ENCODE measurements around the gene NOTCH2NLA. TPM values are rescaled to one million over a fixed set of nuclear protein-coding genes. Genes with fewer than 3 reads are reported as not detected.
"Not testable (repeated sequence)": the region's sequence is repeated elsewhere in the genome, so short reads cannot be mapped to it uniquely, and the experiment has no call there.

The NOTCH2NLA gene
- total RNA-seq = 94.4 TPM

- DNase-seq = not testable (repeated sequence)
Observed at GRCh38 chr1:146228710-146229477, at the start of gene NOTCH2NLA. NOTCH2NLA (minus strand) TSS chr1:146229021; CDS start chr1:146189337, 39,684 bp downstream.

- DNase-seq = not testable (repeated sequence)
Observed at GRCh38 chr1:146278346-146278745, 49.5 kb upstream of the NOTCH2NLA start.

- not testable (repeated sequence) for DNase-seq
Observed at GRCh38 chr1:146277087-146277486, 48.3 kb upstream of the NOTCH2NLA start.

- not testable (repeated sequence) for DNase-seq
Observed at GRCh38 chr1:146274083-146274482, 45.3 kb upstream of the NOTCH2NLA start.

GRCh38 chr1:146273194-146273593, 44.4 kb upstream of the NOTCH2NLA start:
- DNase-seq = not testable (repeated sequence)

GRCh38 chr1:146272734-146273133, 43.9 kb upstream of the NOTCH2NLA start:
- not testable (repeated sequence) for DNase-seq

- not testable (repeated sequence) for DNase-seq
Observed at GRCh38 chr1:146271977-146272376, 43.2 kb upstream of the NOTCH2NLA start.

GRCh38 chr1:146270129-146270528, 41.3 kb upstream of the NOTCH2NLA start:
- DNase-seq = not testable (repeated sequence)

GRCh38 chr1:146266179-146266748, 37.4 kb upstream of the NOTCH2NLA start:
- not testable (repeated sequence) for DNase-seq

GRCh38 chr1:146264761-146265160, 35.9 kb upstream of the NOTCH2NLA start:
- not testable (repeated sequence) for DNase-seq

GRCh38 chr1:146260006-146260730, 31.3 kb upstream of the NOTCH2NLA start:
- DNase-seq = not testable (repeated sequence)

GRCh38 chr1:146257992-146258552, 29.3 kb upstream of the NOTCH2NLA start:
- not testable (repeated sequence) for DNase-seq

- not testable (repeated sequence) for DNase-seq
Observed at GRCh38 chr1:146254569-146255197, 25.9 kb upstream of the NOTCH2NLA start.

- DNase-seq = not testable (repeated sequence)
Observed at GRCh38 chr1:146253249-146253855, 24.5 kb upstream of the NOTCH2NLA start.

- not testable (repeated sequence) for DNase-seq
Observed at GRCh38 chr1:146251523-146251922, 22.7 kb upstream of the NOTCH2NLA start.

GRCh38 chr1:146248643-146249042, 19.8 kb upstream of the NOTCH2NLA start:
- not testable (repeated sequence) for DNase-seq

- DNase-seq = not testable (repeated sequence)
Observed at GRCh38 chr1:146236626-146237025, 7.8 kb upstream of the NOTCH2NLA start.

GRCh38 chr1:146236026-146236601, 7.3 kb upstream of the NOTCH2NLA start:
- not testable (repeated sequence) for DNase-seq

- not testable (repeated sequence) for DNase-seq
Observed at GRCh38 chr1:146228144-146228682, 608 bp downstream of the NOTCH2NLA start.

GRCh38 chr1:146174531-146174930, 54.3 kb downstream of the NOTCH2NLA start:
- not testable (repeated sequence) for DNase-seq

- not testable (repeated sequence) for DNase-seq
Observed at GRCh38 chr1:146167740-146168139, 61.1 kb downstream of the NOTCH2NLA start.
